ENCODE measurements around the gene CAPZA1.

DNA sequence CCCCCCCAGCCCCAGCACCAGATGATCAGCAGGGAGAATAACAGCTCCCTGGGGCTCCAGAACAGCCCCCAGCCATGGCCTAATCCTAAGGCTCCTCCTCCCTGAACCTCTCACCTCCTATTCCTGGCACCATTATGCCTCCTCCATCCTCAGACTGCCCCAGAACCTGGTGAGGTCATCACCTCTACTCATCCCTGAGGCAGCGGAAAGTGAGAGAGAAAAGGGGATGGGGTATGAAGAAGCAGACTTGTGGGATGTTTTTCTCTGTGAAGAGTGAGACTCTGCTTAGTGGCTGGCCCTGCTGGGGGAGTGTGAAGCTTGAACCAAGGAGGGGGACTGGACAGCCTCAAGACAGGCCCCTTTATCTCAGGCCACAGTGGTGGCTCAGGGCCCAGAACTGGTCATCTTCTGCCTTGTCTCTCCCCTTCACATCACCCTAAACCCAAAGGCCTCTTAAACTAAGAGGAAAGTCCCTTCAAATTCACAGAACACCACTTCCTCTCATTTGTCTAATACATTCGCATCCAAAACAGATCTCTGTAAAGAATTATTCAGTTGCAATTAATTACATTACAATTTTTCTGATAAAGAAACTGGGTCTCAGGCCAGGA lies 97.7 kb downstream of the CAPZA1 start:
- TF ChIP-seq ZNF274 (IDR thresholded peaks at IDR 0.05; ENCODE audit: low read depth, low read length) (no peak), YY1 (IDR thresholded peaks at IDR 0.05; ENCODE audit: insufficient read depth, insufficient read length) (no peak)
